HG02973 (cell line): ENCODE data around the gene PRKAR2B.
"Not testable (repeated sequence)": the region's sequence is repeated elsewhere in the genome, so short reads cannot be mapped to it uniquely, and the experiment has no call there.

Experiments
- ATAC-seq: cut with Tn5 transposase; IDR thresholded peaks from one replicate; pipeline ENCODE4 v1.9.1; 2021; ENCODE audit warnings: moderate library complexity; ENCODE audit not compliant: unreplicated experiment

PRKAR2B gene

DNA sequence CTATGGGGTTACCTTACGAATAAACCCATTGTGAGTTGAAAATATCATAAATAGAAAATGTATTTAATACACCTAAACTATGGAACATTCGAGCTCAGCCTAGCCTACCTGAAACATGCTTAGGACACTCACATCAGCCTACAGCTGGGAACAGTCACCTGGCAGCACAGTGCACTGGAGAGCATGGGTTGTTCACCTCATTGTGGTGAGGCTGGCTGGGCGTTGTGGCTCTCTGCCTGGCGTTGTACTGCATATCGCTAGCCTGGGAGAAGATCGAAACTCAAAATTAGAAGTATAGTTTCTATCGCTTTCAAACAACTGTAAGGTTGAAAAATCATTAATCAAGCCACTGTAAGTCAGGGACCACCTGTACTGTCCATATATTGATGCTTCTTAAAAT lies 107.0 kb downstream of the PRKAR2B start:
- no peak for ATAC-seq

- no peak for ATAC-seq
Observed at GRCh38 chr7:107152011-107152410, 107.5 kb downstream of the PRKAR2B start.

DNA sequence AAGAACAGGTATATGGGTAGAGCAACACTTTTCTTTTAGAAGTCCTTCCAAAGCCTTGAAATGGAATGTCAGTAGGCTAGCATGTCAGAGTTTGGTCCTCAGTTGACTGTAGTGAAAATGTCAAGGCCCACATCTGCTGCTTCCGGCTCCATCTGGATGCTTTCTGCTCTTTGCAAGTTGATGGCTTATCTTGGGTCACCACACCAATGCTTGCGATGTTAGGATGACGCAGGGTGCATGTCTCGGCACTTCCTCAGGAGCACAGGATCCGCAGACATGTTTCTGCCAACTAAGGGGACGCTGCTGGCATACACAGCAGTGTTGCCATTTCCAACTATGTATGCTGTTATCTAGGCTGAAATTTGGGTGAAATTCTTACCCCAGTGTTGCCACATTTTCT lies 110.3 kb downstream of the PRKAR2B start:
- ATAC-seq: no peak

DNA sequence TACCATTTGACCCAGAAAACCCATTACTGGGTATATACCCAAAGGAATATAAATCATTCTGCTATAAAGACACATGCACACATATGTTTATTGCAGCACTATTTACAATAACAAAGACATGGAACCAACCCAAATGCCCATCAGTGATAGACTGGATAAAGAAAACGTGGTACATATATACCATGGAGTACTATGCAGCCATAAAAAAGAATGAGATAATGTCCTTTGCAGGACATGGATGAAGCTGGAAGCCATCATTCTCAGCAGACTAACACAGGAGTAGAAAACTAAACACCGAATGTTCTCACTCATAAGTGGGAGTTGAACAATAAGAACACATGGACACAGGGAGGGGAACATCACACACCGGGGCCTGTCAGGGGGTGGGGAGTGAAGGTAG lies 111.2 kb downstream of the PRKAR2B start:
- not testable (repeated sequence) for ATAC-seq

DNA sequence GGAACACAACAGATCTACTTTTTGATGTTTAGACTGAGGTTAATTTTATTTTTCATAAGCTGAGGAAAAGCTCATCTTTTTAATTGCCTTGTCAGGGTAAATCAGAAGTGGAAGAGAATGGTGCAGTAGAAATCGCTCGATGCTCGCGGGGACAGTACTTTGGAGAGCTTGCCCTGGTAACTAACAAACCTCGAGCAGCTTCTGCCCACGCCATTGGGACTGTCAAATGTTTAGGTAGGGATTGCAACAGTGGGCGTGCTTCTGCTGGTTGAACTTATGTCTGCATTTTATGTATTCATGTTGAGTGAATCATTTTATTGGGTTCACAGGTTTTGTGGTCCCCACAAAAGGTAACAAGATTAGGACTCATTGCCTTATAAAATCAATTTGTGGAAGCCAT lies 112.6 kb downstream of the PRKAR2B start:
- ATAC-seq: no peak

GRCh38 chr7:107158028-107158427 lies 113.5 kb downstream of the PRKAR2B start:
- no peak for ATAC-seq

- ATAC-seq: no peak
Observed at GRCh38 chr7:107160389-107160788, 115.9 kb downstream of the PRKAR2B start.

DNA sequence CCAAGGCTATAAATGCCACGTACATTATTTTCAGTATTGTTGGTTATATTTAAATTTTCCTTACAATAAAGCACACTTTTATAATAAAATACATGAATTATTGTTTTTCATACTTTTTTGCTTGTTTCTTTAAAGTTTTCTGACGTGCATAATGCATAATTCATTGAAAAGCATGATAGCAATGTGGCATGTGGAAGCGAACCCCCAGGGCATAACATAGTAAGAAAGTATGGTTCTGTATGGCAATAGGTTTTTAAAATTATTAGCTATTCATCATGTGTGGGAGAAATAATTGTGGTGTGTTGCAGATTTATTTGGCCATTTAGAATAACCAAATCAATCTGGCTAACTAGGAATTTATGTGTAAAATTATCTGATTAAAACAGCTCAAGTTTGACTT lies 116.9 kb downstream of the PRKAR2B start:
- ATAC-seq: no peak

GRCh38 chr7:107162475-107162874 lies 118.0 kb downstream of the PRKAR2B start:
- ATAC-seq: no peak

GRCh38 chr7:107164092-107164491 lies 119.6 kb downstream of the PRKAR2B start:
- no peak for ATAC-seq

GRCh38 chr7:107165341-107165740 lies 120.8 kb downstream of the PRKAR2B start:
- no peak for ATAC-seq

DNA sequence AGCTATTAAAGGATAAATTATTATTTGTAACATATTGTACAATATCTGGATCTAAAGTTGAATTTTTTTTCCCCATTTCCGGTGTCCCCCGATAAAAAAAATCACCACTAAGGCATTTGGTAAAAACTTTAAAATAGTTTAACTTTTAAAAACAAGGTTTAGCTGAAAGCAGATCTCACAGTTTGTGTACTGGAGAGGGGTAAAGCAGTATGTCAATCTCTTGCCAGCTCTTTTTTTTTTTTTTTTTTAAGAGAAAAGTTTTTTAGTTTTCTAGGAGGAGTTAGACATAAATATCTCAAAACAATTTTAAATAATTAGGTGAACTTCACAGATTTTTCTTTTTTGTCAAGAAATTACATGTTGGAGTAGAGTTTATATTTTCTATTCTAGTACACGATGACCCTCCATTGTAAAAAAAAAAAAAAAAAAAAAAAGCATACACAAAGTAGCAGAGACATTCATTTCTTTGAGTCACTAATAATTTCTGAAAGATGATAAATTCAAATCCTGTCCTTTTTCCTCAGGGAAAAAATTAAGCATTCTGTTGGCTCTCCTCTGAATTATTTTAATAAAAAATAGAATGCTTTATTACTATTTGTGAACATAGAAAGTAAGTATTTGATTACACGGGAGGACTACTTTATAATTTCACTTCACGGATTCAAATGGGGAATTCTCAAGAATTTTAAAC lies 122.4 kb downstream of the PRKAR2B start:
- ATAC-seq: no peak

GRCh38 chr7:107167483-107168232 lies 123.2 kb downstream of the PRKAR2B start:
- ATAC-seq: no peak

- ATAC-seq: peak; percentile 88
Observed at GRCh38 chr7:107168233-107169119, 124.0 kb downstream of the PRKAR2B start, which contains the start of gene HBP1. HBP1 (plus strand) TSS chr7:107169003; CDS start chr7:107179894, 10,891 bp downstream.

DNA sequence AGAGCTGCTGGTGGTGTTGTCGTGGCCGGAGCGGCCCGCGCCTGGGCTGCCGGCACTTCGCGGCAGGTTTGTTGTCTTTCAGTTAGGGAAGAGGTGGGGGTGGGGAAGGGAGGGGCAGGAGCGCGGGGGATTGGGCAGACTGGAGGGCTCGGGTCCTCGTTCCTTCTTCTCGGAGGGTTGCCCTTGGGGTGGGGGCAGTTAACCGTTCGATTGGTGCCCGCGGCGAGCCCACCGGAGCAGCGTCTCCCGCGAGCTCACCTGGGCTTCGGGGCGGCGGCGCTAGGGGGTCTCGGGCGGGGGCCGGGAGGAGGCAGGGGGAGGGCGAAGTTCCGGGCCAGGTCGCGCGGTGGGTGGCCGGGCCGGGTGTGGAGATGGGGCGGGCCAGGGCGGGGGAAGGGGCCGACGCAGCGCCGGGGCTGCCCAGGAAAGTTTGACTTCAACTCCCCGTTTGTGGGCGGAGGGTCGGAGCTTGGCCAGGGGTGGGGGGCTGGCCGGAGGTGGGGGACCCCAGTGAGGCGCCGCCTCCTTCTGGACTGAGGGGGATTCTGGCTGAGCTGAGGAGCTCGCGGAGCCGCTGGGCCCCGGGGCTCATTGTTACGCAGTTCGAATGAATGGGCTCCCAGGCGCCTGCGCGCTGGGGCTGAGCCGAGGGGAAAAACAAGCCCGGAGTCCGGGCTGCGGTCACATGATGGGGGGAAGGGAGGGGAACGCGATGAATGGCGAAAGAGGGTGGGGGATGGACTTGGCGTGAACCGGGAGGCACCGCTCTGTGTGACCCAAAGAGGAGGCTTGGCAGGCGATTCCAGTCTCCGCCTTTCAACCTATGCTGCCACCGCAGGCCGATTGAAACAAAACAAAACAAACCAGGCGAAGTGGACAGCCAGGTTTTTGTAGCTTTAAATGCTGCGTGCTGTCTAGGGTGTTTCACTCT lies 124.9 kb downstream of the PRKAR2B start:
- ATAC-seq: peak; percentile 21

DNA sequence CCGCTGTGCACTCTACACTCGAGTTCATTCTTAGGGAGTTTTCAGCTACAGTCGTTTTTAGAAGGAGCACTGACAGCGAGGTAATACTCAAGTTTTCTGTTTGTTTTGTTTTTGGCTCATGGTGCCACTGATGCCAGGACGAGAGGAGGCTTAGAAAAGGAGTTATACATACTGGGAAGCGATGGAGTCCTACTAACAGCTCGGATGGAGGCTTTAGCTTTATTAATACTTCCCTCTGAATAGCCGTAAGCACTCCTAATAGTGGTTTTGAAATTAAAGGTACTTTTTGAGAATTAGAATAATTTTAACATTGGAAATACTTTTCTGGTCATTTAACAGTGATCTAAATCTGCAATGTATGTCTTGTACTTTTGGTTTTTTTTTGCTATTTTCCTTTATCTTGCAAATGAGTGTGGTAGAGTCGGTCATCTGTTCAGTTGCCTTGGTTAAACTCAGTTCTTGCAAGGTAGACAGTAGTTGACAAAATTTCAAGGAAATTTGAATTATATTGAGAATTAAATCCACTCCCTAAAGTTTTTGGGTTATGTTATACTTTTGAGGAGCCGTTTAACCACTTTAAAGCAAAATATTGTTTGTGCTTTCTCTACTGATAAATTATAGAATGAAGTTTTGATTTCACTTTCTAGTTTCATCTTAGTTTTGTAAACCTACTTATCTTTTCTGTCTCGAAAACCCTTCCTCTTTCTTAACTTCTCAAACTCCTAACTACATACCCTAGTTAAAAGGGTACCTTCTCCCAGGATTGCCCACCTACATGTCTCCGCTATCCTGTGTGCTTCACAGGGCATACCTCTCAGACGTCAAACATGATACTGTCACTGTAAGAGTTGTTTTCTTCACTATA lies 125.8 kb downstream of the PRKAR2B start:
- ATAC-seq: no peak

DNA sequence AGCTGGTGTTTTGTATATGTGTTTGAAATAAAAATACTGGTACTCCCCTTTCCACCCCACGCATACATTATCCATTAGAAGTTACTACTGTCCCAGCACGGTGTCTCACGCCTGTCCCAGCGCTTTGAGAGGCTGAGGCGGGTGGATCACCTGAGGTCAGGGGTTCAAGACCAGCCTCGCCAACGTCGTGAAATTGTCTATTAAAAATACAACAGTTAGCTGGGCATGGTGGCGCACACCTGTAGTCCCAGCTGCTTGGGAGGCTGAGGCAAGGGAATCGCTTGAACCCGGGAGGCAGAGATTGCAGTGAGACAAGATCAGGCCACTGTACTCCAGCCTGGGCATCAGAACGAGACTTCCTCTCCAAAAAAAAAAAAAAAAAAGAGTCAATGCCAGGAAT lies 127.0 kb downstream of the PRKAR2B start:
- no peak for ATAC-seq

GRCh38 chr7:107172276-107173032 lies 127.9 kb downstream of the PRKAR2B start:
- no peak for ATAC-seq

- no peak for ATAC-seq
Observed at GRCh38 chr7:107173191-107173590, 128.7 kb downstream of the PRKAR2B start.
